Measurements from ENCODE around the gene NCMAP.

The NCMAP gene

GRCh38 chr1:24635195-24635843 lies 79.4 kb downstream of the NCMAP start:
- POLR2A ChIA-PET (ENCODE audit: low non-redundant PET), result no interaction called here
- no peak overlapping the region for H3K27ac ChIP-seq
- CTCF ChIA-PET, result interaction anchor here (0.6 to 0.8 kb wide), 6 partner anchors 11 to 674 kb away, joined by 3 to 10 read pairs (median 4); no protein-coding TSS in a partner anchor
- DNase-seq (ENCODE audit: low spot score), result peak; percentile 62
- peak; percentile 72 for TF ChIP-seq CTCF (conservative IDR thresholded peaks at IDR 0.05; ENCODE audit: low read depth)

GRCh38 chr1:24636661-24637357 lies 80.9 kb downstream of the NCMAP start:
- H3K27ac ChIP-seq, result no peak overlapping the region
- no peak for DNase-seq (ENCODE audit: low spot score)
- CTCF ChIA-PET, result interaction anchor here (0.7 to 1.2 kb wide), 2 partner anchors 92 to 95 kb away, joined by 3 to 4 read pairs; no protein-coding TSS in a partner anchor
- no peak for TF ChIP-seq CTCF (conservative IDR thresholded peaks at IDR 0.05; ENCODE audit: low read depth)
- POLR2A ChIA-PET (ENCODE audit: low non-redundant PET), result no interaction called here

GRCh38 chr1:24639094-24639493 lies 83.2 kb downstream of the NCMAP start:
- CTCF ChIA-PET, result interaction anchor here (0.6 to 0.8 kb wide), 4 partner anchors 19 to 440 kb away, joined by 3 to 5 read pairs (median 4); no protein-coding TSS in a partner anchor

GRCh38 chr1:24639881-24640280 lies 84.0 kb downstream of the NCMAP start:
- TF ChIP-seq CTCF (conservative IDR thresholded peaks at IDR 0.05; ENCODE audit: low read depth), result no peak
- ChIA-PET CTCF (interaction anchor here (0.6 kb wide), 1 partner anchor 81 kb away, joined by 4 read pairs; no protein-coding TSS in a partner anchor), POLR2A (ENCODE audit: low non-redundant PET) (no interaction called here)
- no peak overlapping the region for H3K27ac ChIP-seq
- DNase-seq (ENCODE audit: low spot score), result no peak

More at GRCh38 chr1:24639094-24639493, 83.2 kb downstream of the NCMAP start:
- no peak overlapping the region for H3K27ac ChIP-seq
- no peak for DNase-seq (ENCODE audit: low spot score)
- POLR2A ChIA-PET (ENCODE audit: low non-redundant PET), result interaction anchor here (0.7 kb wide), 2 partner anchors 52 to 55 kb away, joined by 5 to 12 read pairs; no protein-coding TSS in a partner anchor
- TF ChIP-seq CTCF (conservative IDR thresholded peaks at IDR 0.05; ENCODE audit: low read depth), result no peak

GRCh38 chr1:24640288-24640687 lies 84.4 kb downstream of the NCMAP start:
- no peak overlapping the region for H3K27ac ChIP-seq
- no peak for DNase-seq (ENCODE audit: low spot score)
- CTCF ChIA-PET, result interaction anchor here (0.6 kb wide), 1 partner anchor 82 kb away, joined by 4 read pairs; no protein-coding TSS in a partner anchor

More at GRCh38 chr1:24640288-24640687, 84.4 kb downstream of the NCMAP start:
- POLR2A ChIA-PET (ENCODE audit: low non-redundant PET), result no interaction called here
- TF ChIP-seq CTCF (conservative IDR thresholded peaks at IDR 0.05; ENCODE audit: low read depth), result no peak
